Activated naive CD4-positive, alpha-beta T cell treated with anti-CD3 and anti-CD28 coated beads for 36 hours (primary cell): ENCODE measurements around the gene ATRNL1. TPM values are rescaled to one million over a fixed set of nuclear protein-coding genes. Genes with fewer than 3 reads are reported as not detected.
"Not testable (repeated sequence)": the region's sequence is repeated elsewhere in the genome, so short reads cannot be mapped to it uniquely, and the experiment has no call there.

Experiments
- CTCF ChIA-PET: fragments of 350-600 bp; sonication (Branson Sonifier 250); formaldehyde crosslinking; loops from one replicate; lab custom pipeline; 2021; ENCODE audit warnings: antibody characterized with exemption; lab: Charles Lee
- DNase-seq: peaks from one replicate; pipeline ENCODE4 v3.0.0-alpha.2; 2020
- H3K27ac Mint-ChIP-seq: one replicate; pipeline ENCODE4 v1.8.0; 2021; ENCODE audit warnings: mild to moderate bottlenecking, mixed read lengths
- H3K27me3 Mint-ChIP-seq: one replicate; pipeline ENCODE4 v1.8.0; 2021; ENCODE audit warnings: low read depth, mixed read lengths
- H3K36me3 Mint-ChIP-seq: one replicate; pipeline ENCODE4 v1.8.0; 2021; ENCODE audit warnings: low read depth, mixed read lengths
- H3K4me1 Mint-ChIP-seq: one replicate; pipeline ENCODE4 v1.8.0; 2021; ENCODE audit warnings: low read depth, mixed read lengths
- H3K4me3 Mint-ChIP-seq: one replicate; pipeline ENCODE4 v1.8.0; 2021; ENCODE audit warnings: mild to moderate bottlenecking, moderate library complexity, mixed read lengths
- H3K9me3 Mint-ChIP-seq: one replicate; pipeline ENCODE4 v1.8.0; 2021; ENCODE audit warnings: mixed read lengths
- intact Hi-C: fragments of 100-400 bp; cut with micrococcal nuclease; formaldehyde crosslinking; loops from one replicate; pipeline ENCODE4 v1.15.1; 2023
- total RNA-seq, 2 experiments: library from RNA; stranded (reverse); gene quantifications; one replicate each; pipeline ENCODE4 v1.2.3, GENCODE V29; 2021

ATRNL1 gene
- total RNA-seq, 2 experiments from 2014 or later: not detected

GRCh38 chr10:115674496-115674895, 581.3 kb downstream of the ATRNL1 start:
- Mint-ChIP-seq H3K27me3 (no peaks in the 10 kb centered on the region), H3K4me3 (no peak overlapping the region), H3K9me3 (peaks cover 5% of the 10 kb centered on the region), H3K27ac (no peak overlapping the region), H3K4me1 (no peaks in the 10 kb centered on the region), H3K36me3 (no peaks in the 10 kb centered on the region)
- no peak for DNase-seq
- CTCF ChIA-PET: no interaction called here
- intact Hi-C loops: no loop called here

- Mint-ChIP-seq H3K4me3 (no peak overlapping the region), H3K9me3 (no peaks in the 10 kb centered on the region), H3K36me3 (no peaks in the 10 kb centered on the region), H3K27me3 (no peaks in the 10 kb centered on the region), H3K27ac (no peak overlapping the region), H3K4me1 (no peaks in the 10 kb centered on the region)
- CTCF ChIA-PET: no interaction called here
- DNase-seq: no peak
- intact Hi-C loops: no loop called here
Observed at GRCh38 chr10:115696747-115697146, 603.6 kb downstream of the ATRNL1 start.

GRCh38 chr10:115706026-115706425, 612.9 kb downstream of the ATRNL1 start:
- no peak for DNase-seq
- Mint-ChIP-seq H3K4me3 (no peak overlapping the region), H3K27ac (no peak overlapping the region), H3K27me3 (no peaks in the 10 kb centered on the region), H3K9me3 (peaks cover 2% of the 10 kb centered on the region), H3K4me1 (no peaks in the 10 kb centered on the region), H3K36me3 (no peaks in the 10 kb centered on the region)
- intact Hi-C loops: loop anchor here (1.0 kb wide), 1 partner anchor 582 kb away; no protein-coding TSS in a partner anchor
- CTCF ChIA-PET: interaction anchor here (1.3 kb wide), 1 partner anchor 678 kb away, joined by 3 read pairs; no protein-coding TSS in a partner anchor

- Mint-ChIP-seq H3K27me3 (no peaks in the 10 kb centered on the region), H3K36me3 (no peaks in the 10 kb centered on the region), H3K4me3 (no peak overlapping the region), H3K27ac (no peak overlapping the region), H3K4me1 (no peaks in the 10 kb centered on the region), H3K9me3 (peaks cover 2% of the 10 kb centered on the region)
- no peak for DNase-seq
- CTCF ChIA-PET: interaction anchor here (0.6 to 1.3 kb wide), 2 partner anchors 19 to 678 kb away, joined by 3 read pairs; no protein-coding TSS in a partner anchor
- intact Hi-C loops: loop anchor here (1.0 kb wide), 2 partner anchors 582 to 680 kb away; no protein-coding TSS in a partner anchor
Observed at GRCh38 chr10:115706488-115707076, 613.4 kb downstream of the ATRNL1 start.

GRCh38 chr10:115710136-115710535, 617.0 kb downstream of the ATRNL1 start:
- CTCF ChIA-PET: no interaction called here
- intact Hi-C loops: no loop called here

GRCh38 chr10:115711306-115711705, 618.1 kb downstream of the ATRNL1 start:
- H3K4me1 Mint-ChIP-seq: no peaks in the 10 kb centered on the region
- H3K27ac Mint-ChIP-seq: no peak overlapping the region
- H3K9me3 Mint-ChIP-seq: no peaks in the 10 kb centered on the region
- CTCF ChIA-PET: no interaction called here
- H3K36me3 Mint-ChIP-seq: no peaks in the 10 kb centered on the region
- H3K27me3 Mint-ChIP-seq: no peaks in the 10 kb centered on the region
- H3K4me3 Mint-ChIP-seq: no peak overlapping the region
- no peak for DNase-seq
- intact Hi-C loops: no loop called here

More at GRCh38 chr10:115710136-115710535, 617.0 kb downstream of the ATRNL1 start:
- Mint-ChIP-seq H3K27ac (no peak overlapping the region), H3K36me3 (no peaks in the 10 kb centered on the region), H3K4me1 (no peaks in the 10 kb centered on the region), H3K9me3 (no peaks in the 10 kb centered on the region), H3K27me3 (no peaks in the 10 kb centered on the region), H3K4me3 (no peak overlapping the region)
- DNase-seq: no peak

GRCh38 chr10:115720121-115720520, 627.0 kb downstream of the ATRNL1 start:
- Mint-ChIP-seq H3K4me3 (no peak overlapping the region), H3K36me3 (no peaks in the 10 kb centered on the region), H3K27me3 (no peaks in the 10 kb centered on the region), H3K4me1 (no peaks in the 10 kb centered on the region), H3K27ac (no peak overlapping the region), H3K9me3 (peaks cover 4% of the 10 kb centered on the region)
- intact Hi-C loops: no loop called here
- CTCF ChIA-PET: interaction anchor here (1.2 kb wide), 1 partner anchor 36 kb away, joined by 4 read pairs; no protein-coding TSS in a partner anchor
- no peak for DNase-seq

GRCh38 chr10:115727129-115727528, 634.0 kb downstream of the ATRNL1 start:
- no peak overlapping the region for H3K27ac Mint-ChIP-seq
- H3K4me3 Mint-ChIP-seq: no peak overlapping the region
- DNase-seq: no peak
- H3K36me3 Mint-ChIP-seq: no peaks in the 10 kb centered on the region
- H3K27me3 Mint-ChIP-seq: no peaks in the 10 kb centered on the region
- no peaks in the 10 kb centered on the region for H3K9me3 Mint-ChIP-seq
- intact Hi-C loops: no loop called here
- H3K4me1 Mint-ChIP-seq: no peaks in the 10 kb centered on the region
- CTCF ChIA-PET: no interaction called here

GRCh38 chr10:115744089-115744488, 650.9 kb downstream of the ATRNL1 start:
- H3K4me1 Mint-ChIP-seq: no peaks in the 10 kb centered on the region
- no peaks in the 10 kb centered on the region for H3K9me3 Mint-ChIP-seq
- H3K27ac Mint-ChIP-seq: no peak overlapping the region
- no peaks in the 10 kb centered on the region for H3K36me3 Mint-ChIP-seq
- CTCF ChIA-PET: no interaction called here
- intact Hi-C loops: no loop called here
- no peak for DNase-seq
- no peaks in the 10 kb centered on the region for H3K27me3 Mint-ChIP-seq
- no peak overlapping the region for H3K4me3 Mint-ChIP-seq

GRCh38 chr10:115745943-115746342, 652.8 kb downstream of the ATRNL1 start:
- Mint-ChIP-seq H3K9me3 (no peaks in the 10 kb centered on the region), H3K27me3 (no peaks in the 10 kb centered on the region), H3K36me3 (no peaks in the 10 kb centered on the region), H3K27ac (no peak overlapping the region), H3K4me3 (no peak overlapping the region), H3K4me1 (no peaks in the 10 kb centered on the region)
- DNase-seq: no peak
- CTCF ChIA-PET: no interaction called here
- intact Hi-C loops: no loop called here

- Mint-ChIP-seq H3K4me3 (no peak overlapping the region), H3K27ac (no peak overlapping the region), H3K4me1 (no peaks in the 10 kb centered on the region), H3K27me3 (no peaks in the 10 kb centered on the region), H3K36me3 (no peaks in the 10 kb centered on the region), H3K9me3 (no peaks in the 10 kb centered on the region)
- no peak for DNase-seq
- intact Hi-C loops: no loop called here
- CTCF ChIA-PET: no interaction called here
Observed at GRCh38 chr10:115747811-115748210, 654.6 kb downstream of the ATRNL1 start.

GRCh38 chr10:115758488-115758887, 665.3 kb downstream of the ATRNL1 start:
- CTCF ChIA-PET, H3K27ac Mint-ChIP-seq, H3K4me1 Mint-ChIP-seq, intact Hi-C loops, H3K27me3 Mint-ChIP-seq, H3K36me3 Mint-ChIP-seq, H3K4me3 Mint-ChIP-seq, DNase-seq: not testable (repeated sequence)
- peaks cover 23% of the 10 kb centered on the region for H3K9me3 Mint-ChIP-seq

- Mint-ChIP-seq H3K36me3 (no peaks in the 10 kb centered on the region), H3K4me3 (no peak overlapping the region), H3K27me3 (no peaks in the 10 kb centered on the region), H3K9me3 (peaks cover 12% of the 10 kb centered on the region), H3K27ac (no peak overlapping the region), H3K4me1 (no peaks in the 10 kb centered on the region)
- DNase-seq: no peak
- CTCF ChIA-PET: no interaction called here
- intact Hi-C loops: no loop called here
Observed at GRCh38 chr10:115760131-115760530, 667.0 kb downstream of the ATRNL1 start.
